Endometrial microvascular endothelial cells (primary cell): Measurements from ENCODE around the gene C1orf50. TPM values are rescaled to one million over a fixed set of nuclear protein-coding genes. Genes with fewer than 3 reads are reported as not detected.
"Not testable (repeated sequence)": the region's sequence is repeated elsewhere in the genome, so short reads cannot be mapped to it uniquely, and the experiment has no call there.

Experiments
- in situ Hi-C: cut with HindIII; loops from 2 replicates; pipeline ENCODE4 v1.10.0; 2017; ENCODE audit warnings: low sequenced_read_pairs, low pct_unique_long_range_greater_than_20kb; ENCODE audit errors: inconsistent ontology term
- total RNA-seq: library from RNA; depleted of rRNA; stranded (reverse); fragments of >200 nt; gene quantifications from one replicate; pipeline ENCODE4 v1.2.3, GENCODE V29; 2015; ENCODE audit errors: inconsistent ontology term

The C1orf50 gene
- total RNA-seq, result 10.1 TPM

- in situ Hi-C loops, result no loop called here
Measured at GRCh38 chr1:42766741-42767509, at the start of gene C1orf50, which contains the start of gene P3H1. Gene C1orf50 (plus strand): TSS chr1:42767249. CDS start chr1:42767312, 63 bp downstream. Gene P3H1 (minus strand): TSS chr1:42767028. CDS start chr1:42766971, 57 bp downstream.

GRCh38 chr1:42720868-42721267 lies 46.2 kb upstream of the C1orf50 start:
- in situ Hi-C loops, result no loop called here

- in situ Hi-C loops, result no loop called here
Measured at GRCh38 chr1:42721926-42722325, 45.1 kb upstream of the C1orf50 start.

- in situ Hi-C loops, result not testable (repeated sequence)
Measured at GRCh38 chr1:42722403-42722802, 44.6 kb upstream of the C1orf50 start.

GRCh38 chr1:42723511-42723910 lies 43.5 kb upstream of the C1orf50 start:
- in situ Hi-C loops, result no loop called here

GRCh38 chr1:42725820-42726219 lies 41.2 kb upstream of the C1orf50 start:
- in situ Hi-C loops, result not testable (repeated sequence)

- in situ Hi-C loops, result no loop called here
Measured at GRCh38 chr1:42730002-42730401, 37.0 kb upstream of the C1orf50 start.

GRCh38 chr1:42730988-42731387 lies 36.1 kb upstream of the C1orf50 start:
- in situ Hi-C loops, result no loop called here

GRCh38 chr1:42731585-42731984 lies 35.5 kb upstream of the C1orf50 start:
- in situ Hi-C loops, result no loop called here

GRCh38 chr1:42732126-42732680 lies 34.8 kb upstream of the C1orf50 start:
- in situ Hi-C loops, result no loop called here

GRCh38 chr1:42733415-42734200 lies 33.4 kb upstream of the C1orf50 start:
- in situ Hi-C loops, result no loop called here

- in situ Hi-C loops, result no loop called here
Measured at GRCh38 chr1:42734201-42735035, 32.6 kb upstream of the C1orf50 start.

- in situ Hi-C loops, result no loop called here
Measured at GRCh38 chr1:42735056-42735455, 32.0 kb upstream of the C1orf50 start.

GRCh38 chr1:42735477-42736105 lies 31.5 kb upstream of the C1orf50 start:
- in situ Hi-C loops, result no loop called here

- in situ Hi-C loops, result no loop called here
Measured at GRCh38 chr1:42736152-42736551, 30.9 kb upstream of the C1orf50 start.

- in situ Hi-C loops, result no loop called here
Measured at GRCh38 chr1:42736571-42737200, 30.4 kb upstream of the C1orf50 start.

- in situ Hi-C loops, result no loop called here
Measured at GRCh38 chr1:42737257-42737656, 29.8 kb upstream of the C1orf50 start.
